Gastroesophageal sphincter (tissue), 3 donors: ENCODE measurements around the gene MASTL.

Experiments used
- CTCF ChIP-seq, 4 experiments: fragments of 200-600 bp in 2 of 4; fragments of 450-650 bp in 2 of 4; sonication (generic) in 1 of 4; IDR thresholded peaks; one replicate each; pipeline ENCODE4 v1.5.1; 2017 to 2019; ENCODE audit warnings: antibody characterized with exemption in 4 of 4, mild to moderate bottlenecking in 2 of 4, moderate library complexity in 2 of 4
- EP300 ChIP-seq: sonication (generic); formaldehyde crosslinking; IDR thresholded peaks from one replicate; pipeline ENCODE4 v1.6.1; 2017; ENCODE audit warnings: antibody characterized with exemption, mild to moderate bottlenecking
- POLR2A ChIP-seq, 2 donors: fragments of 450-650 bp; IDR thresholded peaks; one replicate each; pipeline ENCODE4 v1.6.1; 2017; ENCODE audit warnings: antibody characterized with exemption in 2 of 2, mild to moderate bottlenecking in 2 of 2, moderate library complexity in 1 of 2
- POLR2AphosphoS5 ChIP-seq: sonication (generic); formaldehyde crosslinking; IDR thresholded peaks from one replicate; pipeline ENCODE4 v1.6.1; 2017; ENCODE audit warnings: antibody characterized with exemption

GRCh38 chr10:27230022-27230421 is 74.9 kb downstream of the MASTL start:
- TF ChIP-seq CTCF (IDR thresholded peaks at IDR 0.05) = no peak
- TF ChIP-seq POLR2A (IDR thresholded peaks at IDR 0.05) = no peak
- TF ChIP-seq POLR2AphosphoS5 = no peak
- no peak for TF ChIP-seq EP300
